Glomerular endothelial cell (primary cell): ENCODE data around the gene FARP1. TPM values are rescaled to one million over a fixed set of nuclear protein-coding genes. Genes with fewer than 3 reads are reported as not detected.
"Not testable (repeated sequence)": the region's sequence is repeated elsewhere in the genome, so short reads cannot be mapped to it uniquely, and the experiment has no call there.

ENCODE experiments used
- DNase-seq: peaks from one replicate; pipeline ENCODE4 v3.0.0-alpha.2; 2011; ENCODE audit warnings: low read depth, low spot score; ENCODE audit errors: extremely low read depth
- total RNA-seq: library from RNA; depleted of rRNA; stranded (reverse); fragments of >200 nt; gene quantifications from 2 replicates; pipeline ENCODE4 v1.2.3, GENCODE V29; 2015

Gene FARP1
- total RNA-seq, 1 donor from 2014 or later, result 64.9 TPM

DNA sequence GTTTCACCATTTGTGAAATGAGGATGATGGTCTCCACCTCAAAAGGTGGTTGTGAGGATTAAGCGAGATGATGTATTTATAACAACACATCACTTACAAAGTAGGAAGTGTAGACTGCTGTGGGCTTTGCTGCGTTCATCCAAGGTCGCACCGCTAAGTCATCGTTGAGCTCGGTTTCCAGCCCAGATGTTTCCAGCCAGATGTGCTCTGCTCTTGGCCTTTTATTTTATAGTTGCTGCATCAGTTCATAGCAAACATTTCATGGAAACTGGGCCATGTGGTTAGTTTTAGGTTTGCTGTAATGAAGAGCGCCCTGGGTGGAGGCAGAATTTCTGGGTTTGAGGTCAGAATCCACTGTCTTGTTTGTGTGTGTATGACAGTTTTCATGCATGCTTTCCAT, 110.6 kb downstream of the FARP1 start:
- no peak for DNase-seq

DNA sequence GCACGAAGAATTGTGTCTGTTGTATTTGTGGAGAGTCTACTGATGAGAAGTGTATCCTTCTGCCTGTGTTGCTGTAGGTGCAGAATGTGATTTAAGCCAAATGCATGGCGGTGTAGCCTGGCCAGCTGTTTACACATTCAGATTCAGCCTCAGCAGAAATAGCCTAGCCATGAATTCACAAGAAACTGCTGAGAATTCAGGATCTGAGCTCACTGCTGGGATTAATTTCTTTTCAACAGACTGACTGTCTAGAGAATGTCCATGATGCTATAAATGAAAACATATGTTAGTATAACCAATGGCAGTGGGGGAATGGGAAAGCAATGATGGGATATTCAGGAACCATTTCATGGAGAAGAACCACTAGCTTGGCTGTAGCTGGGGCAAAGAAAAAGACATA, 111.6 kb downstream of the FARP1 start:
- DNase-seq, result no peak

DNA sequence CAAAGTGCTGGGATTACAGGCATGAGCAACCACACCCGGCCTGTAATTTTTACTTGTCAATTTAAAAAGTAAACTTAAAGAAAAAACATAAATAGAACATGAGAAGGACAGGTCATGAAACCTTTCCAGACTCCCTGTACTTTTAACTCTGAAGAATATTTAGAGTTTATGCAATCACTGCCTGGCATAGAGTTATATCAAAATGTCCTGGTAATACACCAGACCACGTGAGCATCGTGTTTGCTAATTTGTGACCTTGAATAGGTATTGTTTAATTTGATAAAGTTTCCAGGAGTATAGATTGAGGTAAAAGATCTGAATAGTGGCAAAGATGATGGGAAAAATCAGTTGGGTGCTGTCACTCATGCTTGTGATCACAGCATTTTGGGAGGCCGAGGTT, 115.3 kb downstream of the FARP1 start:
- no peak for DNase-seq

DNA sequence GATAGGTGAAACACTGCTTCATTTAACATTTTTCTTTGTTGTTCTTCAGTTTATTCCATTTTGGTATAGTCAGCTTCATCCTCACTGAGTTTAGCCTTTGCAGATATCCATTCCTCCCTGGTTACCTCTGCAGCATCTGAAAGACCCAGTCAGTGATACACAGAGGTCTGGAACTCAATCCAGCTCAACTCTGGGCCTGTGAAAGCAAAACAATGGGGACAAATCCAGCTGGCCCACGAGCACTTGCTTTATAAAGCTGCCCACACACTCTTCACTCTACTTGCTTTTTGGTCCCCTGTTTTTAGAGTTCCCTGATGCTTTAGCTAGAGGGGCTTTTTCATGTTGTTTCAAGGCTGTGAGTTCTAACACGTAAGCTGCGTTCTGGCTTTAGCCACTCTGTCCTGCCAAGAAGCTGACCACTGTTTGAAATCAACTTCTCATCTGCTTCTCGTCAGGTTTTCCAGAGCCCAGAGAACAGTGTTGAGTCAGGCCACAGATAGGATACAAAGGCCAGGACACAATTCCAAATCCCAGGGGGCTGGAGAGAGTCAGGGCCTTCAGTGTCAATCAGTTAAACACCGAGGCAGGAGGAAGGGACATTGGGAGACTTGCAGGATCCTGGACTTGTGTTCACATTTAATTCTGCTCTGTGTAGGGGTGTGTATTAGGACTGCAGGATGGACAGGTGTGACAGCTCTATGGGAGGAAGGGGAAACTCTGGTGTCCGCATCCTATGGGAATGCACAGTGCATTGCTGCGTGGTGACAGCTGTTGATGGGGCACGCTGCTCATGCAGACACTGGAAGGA, 117.7 kb downstream of the FARP1 start:
- no peak for DNase-seq

DNA sequence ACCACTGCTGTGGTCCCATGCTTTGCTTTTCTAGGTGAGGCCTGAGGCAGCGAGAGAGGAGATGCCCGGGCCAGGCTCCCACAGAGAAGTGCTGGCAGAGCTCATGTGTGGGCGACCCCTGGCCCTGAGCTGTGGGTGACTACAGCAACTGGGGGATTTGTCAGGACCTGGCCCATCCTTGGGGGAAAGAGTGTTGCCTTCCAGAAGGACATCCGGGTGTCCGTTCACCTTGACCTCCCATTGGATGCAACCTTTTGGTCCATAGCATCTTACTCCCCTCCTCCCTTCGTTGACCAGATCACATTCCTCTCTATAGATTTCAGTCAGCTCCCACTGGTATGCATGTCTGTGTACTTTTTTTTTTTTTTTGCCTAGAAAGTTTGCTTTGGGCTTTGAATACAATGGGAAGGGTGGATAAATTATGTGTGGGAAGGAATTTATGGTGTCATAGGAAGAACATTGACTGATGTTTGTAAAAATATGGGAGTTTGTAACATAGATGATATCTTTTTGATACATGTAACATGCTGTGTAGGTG, 118.3 kb downstream of the FARP1 start:
- no peak for DNase-seq

DNA sequence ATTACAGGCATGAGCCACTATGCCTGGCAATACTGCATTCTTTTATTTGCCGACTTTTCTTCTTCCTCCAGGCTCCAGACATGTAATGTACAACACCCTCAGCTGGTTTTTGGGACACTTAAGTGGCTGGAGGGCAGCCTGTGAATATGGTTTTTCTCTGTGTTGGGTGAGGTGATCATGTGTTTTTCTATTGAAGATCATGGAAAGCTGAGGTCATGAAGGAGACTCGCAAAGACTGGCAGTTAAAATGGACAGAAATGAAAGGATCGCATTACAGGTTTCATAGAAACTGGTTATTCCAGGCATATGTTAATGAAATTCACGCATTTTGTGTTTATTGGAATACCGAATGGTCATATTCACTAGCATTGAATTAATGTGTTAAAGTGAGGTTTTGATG, 119.4 kb downstream of the FARP1 start:
- no peak for DNase-seq

DNA sequence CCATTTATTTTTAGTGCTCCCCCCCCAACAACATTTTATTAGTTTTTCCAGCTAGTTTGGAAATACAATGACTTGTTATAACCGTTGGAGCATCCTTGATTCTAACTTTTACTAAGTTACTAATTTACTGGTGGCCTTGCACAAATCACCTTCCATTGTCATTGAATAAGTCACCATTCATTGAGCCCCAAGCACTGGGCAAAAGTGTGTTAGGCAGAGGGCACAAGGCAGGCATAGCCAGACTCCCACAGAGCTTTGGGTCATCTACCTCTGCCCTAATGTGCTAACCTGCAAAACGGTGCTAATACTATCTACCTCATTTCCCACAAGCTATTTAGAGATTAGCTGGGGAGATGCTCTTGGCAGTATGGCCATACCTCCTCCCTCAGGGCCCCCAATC, 120.9 kb downstream of the FARP1 start:
- DNase-seq, result no peak

DNA sequence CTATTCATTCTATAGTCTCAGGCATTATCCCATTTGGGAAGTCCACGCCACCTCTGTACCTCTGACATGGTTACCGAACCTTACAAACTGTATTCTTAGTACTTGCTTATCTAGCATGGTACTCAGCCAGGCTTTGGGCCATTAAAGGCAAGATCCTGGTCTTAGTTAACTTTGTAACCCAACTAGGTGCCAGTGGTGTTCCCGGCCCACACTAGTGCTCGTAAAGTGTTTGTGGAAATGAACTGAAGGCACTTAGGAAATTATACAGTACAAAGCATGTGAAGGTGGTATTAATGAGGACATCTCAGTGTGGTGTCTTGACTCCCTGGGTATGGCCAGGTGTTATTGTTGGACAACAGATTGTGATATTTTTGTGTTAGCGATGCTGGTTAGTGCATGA, 122.0 kb downstream of the FARP1 start:
- DNase-seq, result no peak

DNA sequence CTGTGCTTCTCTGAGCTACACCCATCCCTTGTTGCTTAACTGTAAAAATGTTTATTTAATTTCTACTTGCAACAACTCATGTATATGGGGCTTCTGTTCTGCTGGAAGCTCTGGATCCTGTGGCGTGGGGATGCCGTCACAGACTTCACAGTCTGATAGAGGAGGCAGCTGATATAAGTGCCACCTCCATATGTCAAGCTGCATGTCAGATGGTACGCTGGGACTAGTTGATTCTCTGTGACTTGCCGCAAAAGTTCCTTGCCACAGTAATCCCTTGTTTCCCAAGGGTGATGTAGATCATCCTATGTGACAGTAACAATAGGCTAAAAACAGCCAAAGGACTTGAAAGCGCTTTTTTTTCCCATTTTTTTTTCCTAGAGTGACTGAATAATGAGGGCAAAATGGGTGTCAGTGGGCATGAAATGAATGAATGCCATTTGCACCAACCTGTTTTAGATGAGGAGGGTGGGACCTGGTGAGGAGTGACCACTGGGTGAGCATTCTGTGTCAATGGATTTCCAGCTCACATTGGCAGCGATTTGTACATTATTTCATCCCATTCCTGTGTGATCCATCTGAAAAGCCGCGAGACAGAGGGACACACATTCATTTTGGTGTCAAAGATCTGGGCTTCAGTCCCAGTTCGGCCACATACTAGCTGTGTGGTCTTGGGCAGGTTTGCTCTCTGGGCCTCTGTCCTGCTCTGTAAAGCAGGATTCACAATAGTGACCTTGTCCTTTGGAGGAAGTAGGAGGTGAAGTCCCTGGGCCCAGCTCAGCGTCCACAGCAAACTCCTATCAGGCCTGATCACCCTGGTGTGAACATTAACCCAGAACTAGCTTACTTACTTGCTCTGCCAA, 123.0 kb downstream of the FARP1 start:
- DNase-seq, result no peak

DNA sequence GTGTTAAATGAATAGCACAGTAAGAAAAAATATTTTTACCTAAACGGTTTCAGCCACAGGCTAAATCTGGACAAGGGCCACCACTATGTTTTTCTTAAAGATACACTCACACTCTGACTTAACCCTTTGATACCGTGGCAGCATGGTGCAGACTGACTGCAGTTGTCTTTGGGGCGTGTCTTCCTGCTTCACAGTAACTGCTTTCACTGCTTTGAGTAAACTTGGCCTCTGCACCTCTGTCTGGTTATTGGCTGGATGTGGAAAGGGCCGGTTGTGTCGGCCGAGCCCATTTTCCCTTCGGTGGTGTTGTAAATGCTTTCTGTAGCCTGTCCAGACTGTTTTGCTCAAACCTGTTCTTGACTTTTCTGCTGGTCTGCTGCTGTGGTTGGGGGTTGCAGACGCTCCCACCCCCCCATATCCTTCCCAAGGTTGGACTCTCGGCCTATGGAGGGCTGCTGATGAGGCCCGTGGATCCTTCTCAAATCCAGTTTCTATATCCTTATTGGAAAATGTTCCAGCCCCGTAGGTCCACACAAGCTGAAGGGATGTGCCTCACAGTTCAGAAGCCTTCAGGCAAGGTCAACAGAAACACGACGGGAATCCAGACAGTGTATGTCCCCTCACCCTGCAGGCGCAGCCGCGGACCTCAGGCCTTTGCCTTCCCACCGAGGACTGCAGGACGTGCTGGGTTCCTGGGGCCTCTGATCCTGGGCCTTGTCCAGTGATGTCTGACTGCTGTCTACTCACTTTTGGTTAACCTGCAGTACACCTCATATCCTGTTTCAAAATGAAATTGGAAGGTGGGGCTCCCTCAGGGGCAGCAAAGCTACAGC, 124.4 kb downstream of the FARP1 start:
- no peak for DNase-seq

DNA sequence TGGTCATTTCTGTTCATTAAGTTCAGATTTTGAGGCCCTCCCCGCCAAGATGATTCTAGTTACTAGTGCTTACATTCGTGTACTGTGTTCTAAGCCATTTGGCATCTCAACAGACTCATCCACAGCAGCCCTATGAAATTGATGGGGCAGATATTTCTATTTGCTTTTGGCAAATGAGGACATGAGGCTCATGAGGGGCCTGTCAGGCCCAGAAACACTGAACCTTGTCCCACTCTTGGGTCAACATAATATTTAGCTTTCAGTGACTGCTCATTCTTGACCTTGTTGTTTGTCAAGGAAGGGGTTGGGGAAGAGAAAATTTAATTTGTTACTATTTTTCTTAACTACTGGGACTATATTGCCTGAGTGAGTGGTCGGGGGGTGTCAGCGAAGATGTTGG, 126.5 kb downstream of the FARP1 start:
- no peak for DNase-seq

DNA sequence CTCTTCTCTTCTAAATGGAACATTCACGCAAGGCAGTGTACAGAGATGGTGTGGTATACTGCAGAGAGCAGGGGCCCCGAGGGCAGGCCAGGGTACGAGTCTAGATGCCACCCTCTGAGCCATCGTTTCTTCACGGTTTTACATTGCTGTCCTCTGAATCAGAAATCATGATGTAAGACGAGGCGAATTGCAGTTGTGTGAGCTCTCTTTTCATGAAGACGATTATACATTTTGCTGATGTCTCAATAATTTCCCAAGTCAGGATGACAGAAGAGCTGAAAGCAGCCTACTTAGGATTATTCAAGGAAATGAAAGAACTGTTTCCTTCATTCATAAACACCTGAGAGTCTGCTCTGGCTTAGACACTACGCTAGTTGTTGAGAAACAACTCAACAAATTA, 127.9 kb downstream of the FARP1 start:
- no peak for DNase-seq

DNA sequence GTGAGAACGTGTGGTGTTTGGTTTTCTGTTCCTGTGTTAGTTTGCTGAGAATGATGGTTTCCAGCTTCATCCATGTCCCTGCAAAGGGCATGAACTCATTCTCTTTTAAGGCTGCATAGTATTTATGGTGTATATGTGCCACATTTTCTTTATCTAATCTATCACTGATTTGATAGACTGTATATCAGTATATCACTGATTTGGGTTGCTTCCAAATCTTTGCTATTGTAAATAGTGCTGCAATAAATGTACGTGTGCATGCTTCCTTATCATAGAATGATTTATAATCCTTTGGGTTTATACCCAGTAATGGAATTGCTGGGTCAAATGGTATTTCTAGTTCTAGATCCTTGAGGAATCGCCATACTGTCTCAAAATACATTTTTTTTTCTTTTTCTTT, 128.8 kb downstream of the FARP1 start:
- DNase-seq, result not testable (repeated sequence)

DNA sequence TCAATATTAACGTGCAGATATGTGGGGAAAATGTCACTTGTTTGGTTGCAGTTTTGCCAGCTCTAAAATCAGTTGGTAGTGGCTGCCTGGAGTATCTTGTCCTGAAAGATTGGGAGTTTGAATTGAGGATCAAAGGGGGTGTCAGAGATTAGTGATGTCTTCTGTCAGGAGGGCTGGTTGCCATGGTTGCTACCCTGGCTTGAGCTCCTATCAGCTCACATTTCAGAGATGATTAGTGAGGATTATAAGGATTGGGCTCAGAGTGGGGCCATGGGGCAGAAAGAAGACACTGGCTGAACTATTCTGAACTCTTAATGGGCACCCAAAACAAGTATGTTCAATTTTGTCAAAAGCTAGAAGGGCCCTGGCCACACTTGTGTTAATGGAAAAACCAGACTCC, 129.7 kb downstream of the FARP1 start:
- DNase-seq, result no peak

DNA sequence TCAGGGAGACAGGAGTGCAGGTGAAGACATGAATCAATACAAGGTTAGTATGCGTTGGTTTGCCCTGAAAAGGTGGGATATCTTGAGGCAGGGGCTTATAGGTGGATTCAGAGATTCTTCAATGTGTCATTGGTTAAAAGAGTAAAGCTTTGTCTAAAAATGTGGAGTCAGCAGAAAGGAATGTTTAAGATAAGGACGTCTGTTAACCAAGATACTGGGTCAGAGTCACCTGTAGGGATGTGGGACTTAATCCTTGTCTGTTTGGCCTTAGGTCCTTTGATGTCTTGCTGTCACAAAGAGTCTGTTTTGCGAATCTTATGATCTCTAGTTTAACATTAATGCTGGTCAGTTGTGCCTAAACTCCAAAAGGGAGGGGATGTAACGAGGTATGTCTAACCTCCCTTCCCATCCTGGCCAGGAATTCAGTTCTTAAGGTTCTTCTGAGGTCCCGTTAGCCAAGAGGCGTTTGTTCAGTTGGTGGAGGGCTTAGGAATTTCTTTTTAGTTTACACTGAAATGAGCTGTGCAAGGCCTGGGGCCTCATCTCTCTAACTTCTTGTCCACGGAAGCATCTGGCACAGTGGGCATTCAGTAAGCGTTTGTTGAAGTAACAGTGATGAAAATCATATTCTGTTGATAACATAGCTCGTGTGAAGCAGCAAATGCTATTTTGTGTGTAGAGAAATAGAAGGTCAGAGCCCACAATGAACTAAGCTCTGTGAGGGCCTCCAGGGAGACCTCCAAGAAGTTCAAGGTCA, 130.4 kb downstream of the FARP1 start:
- DNase-seq, result no peak

DNA sequence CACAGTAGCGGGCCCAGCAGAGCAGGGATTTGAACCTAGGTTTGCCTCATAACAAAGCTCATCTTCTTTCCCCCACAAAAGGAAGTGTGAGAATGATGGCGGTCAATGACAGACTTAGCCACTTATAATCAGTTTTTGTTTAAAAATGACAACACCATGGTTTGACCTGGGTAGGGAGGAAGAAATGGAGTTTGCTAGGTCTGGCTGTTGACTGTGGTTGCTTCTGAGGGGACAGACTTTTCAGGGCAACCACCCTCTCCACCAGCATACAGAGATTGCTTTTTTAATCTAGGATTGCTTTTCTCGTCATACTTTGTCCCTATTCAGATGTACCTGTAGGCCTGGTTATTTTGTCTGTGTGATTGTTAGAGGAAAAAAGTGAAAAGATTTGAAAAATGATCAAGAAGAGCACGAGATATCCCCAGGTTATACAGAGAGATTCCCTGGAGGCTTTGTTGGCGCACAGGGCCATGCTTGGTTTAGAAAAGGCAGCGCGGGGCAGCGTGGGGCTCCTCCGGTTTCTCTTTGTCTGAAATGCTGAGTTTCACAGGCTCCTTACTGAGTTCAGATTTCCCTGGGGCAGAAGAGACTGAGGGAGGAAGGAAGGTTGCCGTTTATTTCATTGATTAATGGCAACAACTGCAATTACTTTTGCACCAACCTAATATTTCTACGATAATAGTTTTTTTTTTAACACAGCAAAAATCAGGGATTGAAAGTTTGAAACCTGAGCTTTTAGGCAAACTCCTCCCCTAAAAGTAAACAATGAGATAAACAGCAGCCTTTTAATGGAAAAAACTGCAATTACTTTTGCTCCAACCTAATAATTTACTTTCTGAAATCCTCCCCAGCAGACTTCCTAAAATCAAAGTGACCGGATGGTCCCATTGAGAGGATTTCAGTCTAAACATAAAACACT, 131.2 kb downstream of the FARP1 start:
- no peak for DNase-seq

DNA sequence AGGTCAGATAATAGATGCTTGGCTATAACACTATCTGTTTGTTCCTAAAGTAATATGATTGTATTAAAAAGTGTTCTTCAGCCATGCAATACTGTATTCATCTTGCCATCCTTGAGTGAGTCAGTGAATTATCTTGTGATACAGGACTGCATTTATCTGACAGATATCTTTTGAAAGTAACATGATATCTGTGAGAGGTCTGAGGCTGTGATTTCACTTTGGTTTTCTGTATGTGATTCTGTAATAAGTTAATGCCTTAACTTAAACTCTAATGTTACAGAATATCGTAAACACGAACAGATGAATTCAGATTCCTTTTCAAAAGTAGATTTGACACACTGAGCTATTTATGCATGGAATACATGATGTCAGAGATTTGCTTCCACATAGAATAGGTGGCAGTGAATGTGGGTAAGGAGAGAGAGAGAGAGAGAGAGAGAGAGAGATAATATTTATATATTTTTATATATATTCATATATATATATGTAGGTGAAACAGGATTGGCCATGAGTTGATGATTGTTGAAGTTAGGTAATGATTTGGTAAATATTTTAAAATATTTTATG, 132.1 kb downstream of the FARP1 start:
- DNase-seq, result no peak

DNA sequence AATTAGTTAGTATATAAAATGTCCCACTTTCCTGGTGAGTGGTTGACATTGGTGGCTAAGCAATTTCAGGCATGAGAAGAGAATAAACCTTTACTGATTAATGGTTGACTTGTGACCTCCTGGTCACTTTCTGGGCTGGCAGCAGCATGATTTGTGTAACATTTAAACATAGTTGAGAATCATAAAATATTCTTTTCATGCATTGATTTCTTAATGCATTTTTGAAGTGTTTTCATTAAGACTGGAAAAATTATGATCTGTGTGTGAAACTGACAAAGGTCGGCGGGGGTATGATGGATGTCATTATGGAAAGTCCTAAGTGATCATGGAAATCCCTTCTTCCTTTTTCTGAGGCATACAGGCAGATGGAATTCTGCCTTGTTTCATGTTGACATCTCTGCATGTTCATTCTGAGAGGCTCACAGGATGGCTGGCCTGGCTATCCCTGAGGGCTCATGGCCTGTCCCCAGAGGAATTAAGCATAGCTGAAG, 132.8 kb downstream of the FARP1 start:
- DNase-seq, result no peak

DNA sequence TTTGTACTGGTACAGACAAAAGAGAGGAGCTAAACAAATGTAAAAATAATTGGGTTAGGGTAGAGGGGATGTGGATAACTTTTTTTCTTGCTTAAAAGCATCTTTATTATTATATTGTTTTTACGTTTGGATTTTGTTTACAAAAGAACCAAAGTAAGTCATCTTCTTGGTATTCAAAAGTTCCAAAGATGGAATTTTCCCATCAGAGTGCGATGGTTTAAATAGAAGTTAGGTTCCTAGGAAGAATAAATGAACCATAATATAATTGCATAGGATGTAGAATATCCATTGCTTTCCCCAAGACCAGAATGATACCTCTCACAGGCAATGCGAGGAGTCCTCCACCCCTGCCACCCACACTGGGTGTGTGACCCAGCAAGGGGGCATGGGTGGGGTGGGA, 133.6 kb downstream of the FARP1 start:
- DNase-seq, result no peak
